ENCODE data around the gene NDUFB10.

- peak; percentile 51 for TF ChIP-seq EZH2 (IDR thresholded peaks at IDR 0.05; ENCODE audit: insufficient read depth, low read length)
- no peak for TF ChIP-seq CTCF (IDR thresholded peaks at IDR 0.05; ENCODE audit: insufficient read depth, low read depth, low read length)
These were observed 38.6 kb upstream of the NDUFB10 start for GRCh38 chr16:1920727-1921171.
